NCI-H146 treated with DMSO at 0.1 percent for 48 hours (cell line): Measurements from ENCODE around the gene RBFOX2.
A peak's percentile ranks its signal among the peaks of the same experiment; 100 is the strongest.

ENCODE experiments used
- DNase-seq: peaks from one replicate; lab custom pipeline; 2025; ENCODE audit not compliant: unreplicated experiment; lab: John Stamatoyannopoulos, UW

The RBFOX2 gene

GRCh38 chr22:35870517-35871293, 157.9 kb downstream of the RBFOX2 start:
- DNase-seq, result no peak

DNA sequence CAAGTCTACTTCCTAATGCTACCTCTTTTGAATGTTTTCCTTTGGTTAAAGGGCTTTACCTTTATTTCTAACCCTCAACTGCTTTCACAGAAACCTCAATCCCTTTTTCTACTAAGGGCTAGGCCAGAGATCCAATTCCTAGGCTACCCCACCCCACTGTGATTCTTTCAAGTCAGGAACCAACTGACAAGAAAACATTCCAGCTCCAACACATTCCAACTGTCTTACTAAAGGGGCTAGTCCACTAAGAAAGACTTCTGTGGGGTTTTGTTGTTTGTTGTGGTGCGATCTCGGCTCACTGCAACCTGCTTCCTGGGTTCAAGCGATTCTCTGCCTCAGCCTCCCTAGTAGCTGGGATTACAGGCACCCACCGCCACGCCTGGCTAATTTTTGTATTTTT, 159.7 kb downstream of the RBFOX2 start:
- no peak for DNase-seq

DNA sequence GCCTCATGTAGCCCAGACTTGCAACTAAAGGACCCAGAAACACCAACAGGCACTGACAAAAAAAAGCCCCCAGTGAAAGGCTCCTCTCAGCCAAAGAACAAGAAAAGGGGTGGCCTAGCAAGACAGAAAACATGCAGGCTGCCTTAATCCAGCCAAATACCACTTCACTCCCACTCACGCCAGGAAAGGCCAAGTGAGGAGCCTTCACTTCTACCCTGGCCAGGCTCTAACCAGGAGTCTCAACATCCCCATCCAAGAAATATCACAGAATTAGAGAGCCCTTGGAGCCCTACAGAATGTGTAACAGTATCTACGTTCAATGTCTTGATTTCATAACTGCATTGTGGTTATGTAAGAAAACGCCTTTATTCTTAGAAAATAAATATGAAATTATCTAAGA, 162.0 kb downstream of the RBFOX2 start:
- DNase-seq, result no peak

DNA sequence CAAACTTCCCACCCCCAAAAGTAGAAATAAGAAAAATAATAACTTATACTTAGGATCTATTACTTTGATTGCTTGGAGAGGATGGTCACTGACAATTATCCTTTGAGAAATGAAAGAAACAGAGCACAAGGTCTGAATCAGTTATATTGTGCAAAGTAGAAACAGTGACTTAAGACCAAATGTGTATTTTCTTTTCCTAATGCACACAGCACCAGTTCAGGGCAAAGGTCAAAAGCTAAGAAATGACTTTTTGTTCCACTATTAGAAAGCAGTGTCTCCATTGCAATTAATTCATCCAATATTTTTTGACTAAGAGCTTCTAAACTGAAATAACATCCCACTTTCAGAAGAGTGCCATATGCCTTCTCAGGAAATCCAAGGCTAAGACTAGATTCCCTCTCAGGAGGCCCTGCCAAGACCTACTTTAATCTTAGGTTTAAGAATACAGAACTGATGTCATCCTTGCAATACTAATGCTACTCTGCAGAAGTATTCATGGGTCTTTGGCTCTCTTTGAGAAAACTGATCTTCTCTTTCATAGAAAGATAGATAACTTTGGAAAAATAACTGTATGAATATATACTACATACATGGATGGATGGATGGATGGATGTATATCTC, 164.0 kb downstream of the RBFOX2 start:
- no peak for DNase-seq

DNA sequence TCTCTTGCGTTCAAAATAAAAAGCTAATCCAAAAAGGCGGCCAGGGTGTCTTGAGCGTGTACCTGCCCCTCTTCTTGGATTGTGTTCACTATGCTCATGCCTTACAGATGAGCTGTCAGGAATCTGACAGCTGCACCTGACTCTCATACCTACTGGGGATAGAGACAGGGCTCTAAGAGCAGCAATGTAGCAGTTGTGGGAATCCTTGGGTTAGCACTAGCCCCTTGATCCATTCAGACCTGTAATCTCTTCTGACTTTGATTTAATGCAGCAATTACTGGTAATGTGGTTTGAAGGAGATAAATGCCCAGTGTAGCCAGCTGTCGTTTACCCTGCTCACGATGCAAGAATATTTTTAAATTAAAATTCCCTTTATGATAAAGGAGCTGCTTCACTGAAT, 165.2 kb downstream of the RBFOX2 start:
- DNase-seq, result no peak

- DNase-seq, result no peak
Measured at GRCh38 chr22:35862697-35863096, 165.9 kb downstream of the RBFOX2 start.

GRCh38 chr22:35861451-35861850, 167.2 kb downstream of the RBFOX2 start:
- DNase-seq, result no peak

DNA sequence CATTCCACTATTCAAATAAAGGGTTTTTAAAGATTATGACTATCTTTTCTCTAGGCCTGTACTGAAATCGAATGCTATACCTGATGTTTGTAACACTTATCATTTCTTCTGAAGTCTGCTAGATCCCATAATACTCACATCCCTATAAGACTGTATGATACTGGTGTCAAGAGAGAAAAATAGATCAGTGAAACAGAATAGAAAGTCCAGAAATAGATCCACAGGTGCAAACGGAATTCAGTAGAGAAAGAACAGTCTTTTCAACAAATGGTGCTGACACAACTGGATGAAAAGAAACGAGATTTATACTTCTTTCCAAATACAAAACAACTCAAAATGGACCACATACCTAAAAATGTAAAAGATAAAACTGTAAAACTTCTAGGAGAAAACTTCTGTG, 167.8 kb downstream of the RBFOX2 start:
- DNase-seq, result no peak

DNA sequence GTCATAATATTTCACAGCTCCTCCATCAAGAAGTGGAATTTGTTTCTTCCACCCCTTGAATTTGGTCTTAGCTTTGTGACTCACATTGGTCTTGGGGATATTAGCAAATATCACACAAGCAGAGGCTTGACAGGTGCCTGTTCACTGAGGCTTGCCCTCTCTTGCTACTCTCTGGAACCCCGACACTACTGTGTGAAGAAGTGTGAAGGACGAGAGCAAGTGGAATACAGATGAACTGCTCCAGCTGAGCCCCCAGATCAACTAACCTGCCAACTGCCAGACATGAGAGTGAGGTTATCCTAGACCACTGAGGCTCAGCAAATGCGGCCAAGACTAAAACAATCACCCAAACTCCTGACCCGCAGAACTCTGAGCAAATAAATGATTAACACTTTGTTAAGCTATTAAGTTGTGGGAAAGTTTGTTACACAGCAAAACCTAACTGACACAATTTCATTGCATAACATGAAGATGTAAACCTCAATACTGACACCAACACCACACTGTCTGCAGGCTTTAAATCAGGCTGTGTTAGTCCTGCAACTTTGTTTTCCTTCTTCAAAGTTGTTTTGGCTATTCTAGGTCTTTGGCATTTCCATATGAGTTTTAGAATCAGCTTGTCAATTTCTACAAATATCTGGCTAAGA, 168.4 kb downstream of the RBFOX2 start:
- no peak for DNase-seq

GRCh38 chr22:35854334-35854733, 174.3 kb downstream of the RBFOX2 start:
- DNase-seq, result no peak

DNA sequence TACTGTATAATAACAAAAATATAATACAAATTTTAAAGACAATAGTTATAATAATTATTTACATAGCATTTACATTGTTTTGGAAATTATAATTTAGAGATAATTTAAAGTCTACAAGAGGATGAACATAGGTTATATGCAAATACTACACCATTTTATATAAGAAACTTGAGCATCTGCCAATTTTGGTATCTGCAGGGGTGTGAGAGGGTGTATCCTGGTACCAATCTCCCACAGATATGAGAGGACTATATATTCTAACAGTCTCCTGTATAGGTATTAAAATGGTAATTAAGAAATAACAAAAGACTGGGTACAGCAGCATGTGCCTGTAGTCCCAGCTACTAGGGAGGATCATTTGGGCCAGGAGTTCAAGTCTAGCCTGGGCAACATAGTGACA, 176.5 kb downstream of the RBFOX2 start:
- no peak for DNase-seq

DNA sequence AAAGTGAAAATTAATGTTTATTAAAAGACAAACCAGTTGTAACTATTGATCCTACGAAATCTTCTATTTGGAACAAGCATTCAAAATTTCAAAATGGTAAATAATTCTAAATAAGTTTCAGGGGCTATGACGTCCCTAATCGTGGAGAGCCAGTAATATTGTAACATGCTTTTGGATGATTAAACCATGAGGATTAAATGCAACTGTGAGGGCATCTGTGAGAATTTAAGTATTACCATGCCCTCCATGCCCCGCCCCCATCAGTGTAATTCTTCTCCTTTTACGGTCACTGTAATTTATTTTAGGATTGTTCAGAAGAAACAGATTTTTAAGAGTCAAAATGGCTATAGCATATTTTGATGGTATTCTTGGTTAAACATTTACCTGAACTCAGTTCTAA, 177.8 kb downstream of the RBFOX2 start:
- DNase-seq, result no peak

DNA sequence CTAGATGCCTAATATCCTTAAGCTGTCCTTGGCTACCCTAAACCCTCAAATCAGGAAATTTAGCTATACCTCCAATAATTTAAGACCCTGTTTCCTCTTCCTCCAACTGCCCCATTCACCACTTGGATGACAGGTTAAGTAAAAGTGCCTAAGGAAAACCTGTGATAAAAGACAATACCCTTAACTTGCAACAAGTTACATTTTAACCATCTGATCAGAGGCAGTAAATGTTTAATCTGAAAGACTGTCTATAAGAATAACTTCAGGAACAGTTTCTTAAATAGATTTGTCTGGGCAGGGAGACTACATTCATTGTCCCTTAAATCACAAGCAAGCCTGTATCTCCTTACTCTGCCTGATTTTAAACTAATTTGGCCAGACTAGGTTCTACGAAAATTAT, 181.8 kb downstream of the RBFOX2 start:
- DNase-seq, result no peak

DNA sequence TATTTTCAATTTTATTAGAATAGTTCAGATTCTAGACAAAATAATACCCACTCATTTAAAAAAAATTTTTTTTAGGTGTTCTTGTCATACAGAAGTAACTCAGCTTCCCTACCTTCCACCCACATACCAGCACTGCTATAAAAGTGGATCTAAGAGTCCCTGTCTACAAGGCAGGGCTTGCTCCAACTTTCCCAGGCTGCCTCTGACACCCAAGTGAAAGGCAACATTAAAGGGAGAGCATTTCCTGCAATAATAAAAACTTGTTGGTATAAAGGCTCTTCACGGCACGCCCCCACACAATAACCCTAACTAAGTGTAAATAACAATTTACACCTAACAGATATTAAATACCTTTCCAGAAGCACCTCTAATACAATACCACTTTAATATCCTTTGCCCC, 183.7 kb downstream of the RBFOX2 start:
- no peak for DNase-seq

DNA sequence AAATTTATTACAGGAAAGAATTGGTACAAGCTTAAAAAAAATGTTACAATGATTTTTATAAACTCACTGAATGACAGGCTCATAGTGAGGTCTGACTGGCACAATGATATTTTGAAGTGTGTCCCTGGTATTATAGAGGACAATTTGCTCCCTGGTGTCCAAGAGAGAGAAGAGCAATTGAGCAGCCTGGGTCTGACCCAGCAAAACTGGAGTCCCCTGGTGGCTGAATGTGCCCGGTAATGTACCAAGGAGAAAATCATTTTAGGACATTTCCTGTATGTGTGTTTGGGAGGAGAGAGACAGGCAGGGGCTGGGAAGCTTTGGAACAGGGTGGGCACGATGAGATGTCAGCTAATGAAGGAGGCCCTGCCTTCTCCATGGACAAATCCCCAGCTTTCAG, 185.7 kb downstream of the RBFOX2 start:
- no peak for DNase-seq

GRCh38 chr22:35842519-35842913, 186.1 kb downstream of the RBFOX2 start:
- DNase-seq, result no peak

DNA sequence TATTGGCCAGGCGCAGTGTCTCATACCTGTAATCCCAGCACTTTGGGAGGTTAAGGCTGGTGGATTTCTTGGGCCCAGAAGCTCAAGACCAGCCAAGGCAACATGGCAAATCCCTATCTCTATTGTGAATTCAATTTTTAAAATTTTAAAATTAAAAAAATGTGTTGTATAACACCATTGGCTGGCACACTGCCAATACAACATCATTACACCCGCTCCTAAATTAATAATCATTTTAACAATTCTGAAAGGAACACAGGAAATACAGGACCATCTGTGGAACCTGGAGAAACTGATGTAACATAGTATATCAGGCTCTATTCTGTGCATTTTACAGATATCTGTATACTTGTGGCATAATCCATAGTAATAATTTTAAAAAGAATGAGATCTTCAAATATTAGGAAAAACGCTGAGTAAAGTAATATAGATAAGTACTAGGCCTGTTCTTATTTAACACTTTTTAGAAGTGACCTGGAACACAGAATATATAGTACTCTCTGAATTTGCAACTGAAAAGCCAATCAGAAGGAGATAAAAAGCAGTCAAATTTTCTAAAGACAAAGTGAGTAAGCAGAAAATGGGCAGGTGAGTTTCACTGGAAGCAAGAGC, 186.6 kb downstream of the RBFOX2 start:
- no peak for DNase-seq

GRCh38 chr22:35840302-35840739, 188.3 kb downstream of the RBFOX2 start:
- peak; percentile 85 for DNase-seq

DNA sequence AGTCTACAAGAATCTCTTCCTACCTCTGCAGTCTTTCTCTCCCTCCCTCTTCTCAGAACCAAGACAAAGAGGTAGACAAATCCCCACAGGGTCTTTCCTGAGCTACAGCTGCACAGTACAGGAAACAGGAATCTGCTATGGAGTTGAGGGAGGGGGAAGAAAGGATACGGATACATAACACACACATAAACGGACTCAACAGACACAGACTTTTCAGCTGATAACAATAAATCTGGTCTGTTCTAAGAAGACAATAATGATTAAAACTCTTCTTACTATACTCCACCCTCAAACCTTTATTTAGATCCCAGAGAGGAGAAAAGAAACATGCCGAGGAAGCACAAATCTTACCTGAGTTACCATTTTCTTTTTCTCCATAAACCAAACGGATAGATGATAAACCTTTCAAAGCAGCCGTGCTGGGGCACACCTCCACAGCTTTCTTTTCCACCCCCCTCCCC, 188.8 kb downstream of the RBFOX2 start:
- peak; percentile 49 for DNase-seq

- DNase-seq, result peak; percentile 13
Measured at GRCh38 chr22:35838855-35839576, 189.6 kb downstream of the RBFOX2 start.

DNA sequence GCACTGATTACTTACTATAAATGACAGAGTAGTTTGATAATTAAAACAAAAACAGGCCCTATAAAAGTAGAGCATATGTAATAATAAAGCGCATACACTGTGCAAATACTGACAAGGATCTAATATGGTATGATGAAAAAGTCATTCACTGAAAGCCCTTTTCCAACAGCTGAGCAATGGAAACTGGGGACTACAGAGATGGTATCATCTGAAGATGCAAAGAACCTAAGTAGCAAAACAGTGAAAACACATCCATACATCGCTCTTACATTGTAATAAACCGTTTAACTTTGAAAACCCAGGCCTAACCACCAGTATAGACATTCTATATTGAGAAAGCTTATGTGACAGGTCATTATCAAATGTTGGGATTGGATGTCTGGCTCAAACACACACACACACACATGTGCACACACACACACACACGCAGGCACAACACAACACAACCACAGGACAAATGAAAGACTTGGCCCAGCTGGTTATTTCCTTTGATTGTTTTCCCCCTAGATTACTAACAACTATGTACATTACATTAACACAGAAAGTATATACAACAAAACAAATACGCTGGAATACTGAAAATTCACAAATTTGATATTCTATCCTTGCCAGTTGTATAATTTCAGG, 191.4 kb downstream of the RBFOX2 start:
- no peak for DNase-seq
